C4-2B (cell line): ENCODE data around the gene CD244.

ENCODE experiments used
- CTCF ChIP-seq: fragments of 450-650 bp; conservative IDR thresholded peaks from 2 replicates; pipeline ENCODE4 v1.5.1; 2017; ENCODE audit warnings: mild to moderate bottlenecking
- ZFX ChIP-seq: fragments of 450-650 bp; IDR thresholded peaks from 2 replicates; pipeline ENCODE4 v1.6.1; 2017

- TF ChIP-seq CTCF: no peak
- no peak for TF ChIP-seq ZFX
Measured at GRCh38 chr1:160794376-160794775, 68.3 kb downstream of the CD244 start.
